SK-N-MC (cell line): ENCODE data around the gene ORAI1.
"Not testable (repeated sequence)": the region's sequence is repeated elsewhere in the genome, so short reads cannot be mapped to it uniquely, and the experiment has no call there.

Source experiments
- DNase-seq: peaks from one replicate; pipeline ENCODE4 v3.0.0-alpha.2; 2011; ENCODE audit warnings: low read depth, low spot score
- H3K27ac ChIP-seq: fragments of 200-600 bp; sonication (generic); 2 replicates; pipeline ENCODE4 v1.5.1; 2016; ENCODE audit warnings: mixed run types
- H3K36me3 ChIP-seq: fragments of 200-600 bp; sonication (generic); 2 replicates; pipeline ENCODE4 v1.6.1; 2017; ENCODE audit warnings: antibody characterized with exemption, low read length, mixed read lengths; ENCODE audit not compliant: insufficient read depth
- H3K4me3 ChIP-seq: fragments of 200-600 bp; sonication (generic); 2 replicates; pipeline ENCODE4 v1.5.1; 2016
- H3K9ac ChIP-seq: fragments of 200-600 bp; sonication (generic); 2 replicates; pipeline ENCODE4 v1.8.0; 2017; ENCODE audit warnings: mixed run types, mixed read lengths; ENCODE audit not compliant: insufficient read length
- H3K9me3 ChIP-seq: fragments of 200-600 bp; sonication (generic); 2 replicates; pipeline ENCODE4 v1.6.1; 2017; ENCODE audit warnings: low read depth, mild to moderate bottlenecking, antibody characterized with exemption, low read length, moderate library complexity, mixed read lengths
- EZH2 ChIP-seq: fragments of 200-600 bp; sonication (generic); IDR thresholded peaks from one replicate; pipeline ENCODE4 v1.6.1; 2017; ENCODE audit warnings: antibody characterized with exemption
- FOXP2 ChIP-seq: optimal IDR thresholded peaks from 2 replicates; pipeline ENCODE3; 2011; ENCODE audit warnings: mild to moderate bottlenecking, moderate library complexity; ENCODE audit not compliant: insufficient read depth; ENCODE audit errors: extremely low read length, control extremely low read depth
- POLR2AphosphoS5 ChIP-seq: IDR thresholded peaks from 2 replicates; pipeline ENCODE4 v1.6.1; 2012; ENCODE audit warnings: mild to moderate bottlenecking, low read depth, low read length, borderline replicate concordance

ORAI1 gene

GRCh38 chr12:121653999-121654398 is 27.7 kb downstream of the ORAI1 start:
- H3K27ac ChIP-seq: no peak overlapping the region
- no peak overlapping the region for H3K9ac ChIP-seq
- TF ChIP-seq POLR2AphosphoS5 (no peak), FOXP2 (no peak), EZH2 (no peak)
- no peaks in the 10 kb centered on the region for H3K36me3 ChIP-seq
- H3K4me3 ChIP-seq: no peak overlapping the region
- no peaks in the 10 kb centered on the region for H3K9me3 ChIP-seq
- no peak for DNase-seq

- no peak overlapping the region for H3K9ac ChIP-seq
Measured at GRCh38 chr12:121656122-121656521, 29.8 kb downstream of the ORAI1 start.

DNA sequence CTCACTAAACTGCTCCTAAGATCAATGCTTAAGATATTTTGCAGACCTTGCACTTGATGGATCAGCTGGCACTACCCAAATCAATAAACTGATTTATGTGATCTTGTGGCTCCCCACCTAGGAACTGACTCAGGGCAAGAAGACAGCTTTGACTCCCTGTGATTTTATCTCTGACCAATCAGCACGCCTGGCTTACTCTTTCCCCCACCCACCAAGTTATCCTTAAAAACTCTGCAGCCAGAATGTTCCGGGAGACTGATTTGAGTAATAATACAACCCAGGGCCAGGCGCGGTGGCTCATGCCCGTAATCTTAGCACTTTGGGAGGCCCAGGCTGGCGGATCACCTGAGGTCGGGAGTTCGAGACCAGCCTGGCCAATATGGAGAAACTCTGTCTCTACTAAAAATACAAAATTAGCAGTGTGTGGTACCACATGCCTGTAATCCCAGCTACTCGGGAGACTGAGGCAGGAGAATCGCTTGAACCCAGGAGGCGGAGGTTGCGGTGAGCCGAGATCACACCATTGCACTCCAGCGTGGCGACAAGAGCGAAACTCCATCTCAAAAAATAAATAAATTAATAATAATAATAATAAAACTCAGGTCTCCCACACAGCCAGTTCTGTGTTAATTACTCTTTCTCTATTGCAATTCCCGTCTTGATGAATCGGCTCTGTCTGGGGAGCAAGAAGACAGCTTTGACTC is 31.1 kb downstream of the ORAI1 start:
- TF ChIP-seq EZH2: no peak
- no peak for TF ChIP-seq POLR2AphosphoS5
- no peak for TF ChIP-seq FOXP2
- Histone ChIP-seq H3K4me3 (no peak overlapping the region), H3K36me3 (no peaks in the 10 kb centered on the region), H3K27ac (no peak overlapping the region), H3K9me3 (no peaks in the 10 kb centered on the region), H3K9ac (no peak overlapping the region)
- no peak for DNase-seq

More at GRCh38 chr12:121656122-121656521, 29.8 kb downstream of the ORAI1 start:
- Histone ChIP-seq H3K36me3 (no peaks in the 10 kb centered on the region), H3K4me3 (no peak overlapping the region), H3K27ac (no peak overlapping the region), H3K9me3 (no peaks in the 10 kb centered on the region)
- TF ChIP-seq EZH2: no peak
- no peak for DNase-seq

- DNase-seq, H3K36me3 ChIP-seq, H3K4me3 ChIP-seq, H3K9ac ChIP-seq, H3K27ac ChIP-seq, H3K9me3 ChIP-seq: not testable (repeated sequence)
Measured at GRCh38 chr12:121661353-121662105, 35.2 kb downstream of the ORAI1 start.

DNA sequence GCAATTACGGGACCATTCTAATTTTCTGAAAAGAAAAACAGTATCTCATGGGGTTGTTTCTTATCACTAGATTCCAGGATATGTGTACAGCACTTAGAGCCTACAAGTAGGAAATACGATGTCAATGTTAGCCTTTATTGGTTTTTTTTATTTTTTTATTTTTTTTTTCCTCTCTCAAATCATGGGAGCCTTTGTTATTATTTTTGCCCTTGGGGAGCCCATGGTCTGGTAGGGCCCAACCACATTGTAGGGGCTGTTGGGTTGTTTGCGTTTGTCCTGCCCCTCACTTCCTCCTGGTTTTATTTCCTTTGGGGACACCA is 37.2 kb downstream of the ORAI1 start:
- H3K9me3 ChIP-seq: no peaks in the 10 kb centered on the region
- DNase-seq: no peak
- H3K36me3 ChIP-seq: no peaks in the 10 kb centered on the region
- H3K4me3 ChIP-seq: 0 out of 2 replicates have a peak overlapping the region, but pooled peaks have one; percentile 73
- peak overlapping the region; percentile 4; the same call in 1 of the 2 replicates for H3K27ac ChIP-seq
- no peak for TF ChIP-seq FOXP2
- TF ChIP-seq EZH2: no peak
- TF ChIP-seq POLR2AphosphoS5: no peak
- H3K9ac ChIP-seq: no peak overlapping the region

DNA sequence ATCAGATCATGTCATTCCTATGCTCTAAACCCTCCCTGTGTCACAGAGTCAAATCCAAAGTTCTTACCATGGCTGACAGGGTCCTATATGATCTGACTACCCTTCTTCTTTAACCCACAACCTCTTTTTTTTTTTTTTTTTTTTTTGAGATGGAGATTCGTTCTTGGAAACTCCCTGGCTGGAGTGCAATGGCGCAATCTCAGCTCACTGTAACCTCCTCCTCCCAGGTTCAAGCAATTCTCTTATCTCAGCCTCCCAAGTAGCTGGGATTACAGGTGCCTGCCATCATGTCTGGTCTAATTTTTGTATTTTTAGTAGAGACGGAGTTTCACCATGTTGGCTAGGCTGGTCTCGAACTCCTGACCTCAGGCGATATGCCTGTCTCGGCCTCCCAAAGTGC is 40.5 kb downstream of the ORAI1 start:
- H3K9ac ChIP-seq, H3K9me3 ChIP-seq, H3K36me3 ChIP-seq, H3K4me3 ChIP-seq, H3K27ac ChIP-seq, DNase-seq: not testable (repeated sequence)

DNA sequence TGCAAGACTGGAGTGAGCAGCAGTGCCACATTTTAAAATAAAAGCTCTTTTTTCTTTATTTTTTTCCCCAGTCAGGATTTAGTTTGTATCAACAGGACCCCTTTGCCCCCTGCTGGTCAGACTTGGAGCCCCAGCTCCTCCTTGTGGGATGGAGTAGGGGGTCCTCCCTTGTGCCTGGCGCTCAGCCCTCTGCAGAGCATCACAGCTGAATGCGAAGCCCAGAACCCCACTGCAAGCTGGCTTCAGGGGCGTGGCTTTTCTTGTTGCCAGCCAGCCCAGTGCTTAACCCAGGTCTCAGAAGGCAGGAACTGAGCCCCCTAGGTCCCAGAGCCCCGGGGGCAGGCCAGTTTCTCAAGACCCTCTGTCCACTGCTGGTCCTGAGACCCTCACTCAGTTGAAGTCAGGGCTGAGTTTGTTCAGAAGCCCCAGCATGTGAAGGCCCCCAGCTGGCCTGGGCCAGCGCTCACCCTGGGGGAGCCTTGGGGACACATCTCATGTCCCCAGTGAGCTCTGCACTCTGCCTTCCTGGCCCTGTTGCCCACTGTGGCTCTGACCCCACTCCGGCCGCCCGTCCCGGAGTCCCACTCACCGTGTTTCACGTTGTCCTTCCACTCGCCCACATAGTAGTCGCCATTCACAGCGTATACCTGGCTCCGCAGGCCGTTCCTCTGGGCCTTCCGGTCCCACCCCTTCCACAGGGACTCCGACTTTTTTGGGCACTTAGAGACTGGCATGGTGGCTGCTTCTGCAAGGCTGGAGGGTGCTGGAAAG is 42.6 kb downstream of the ORAI1 start:
- Histone ChIP-seq H3K4me3 (no peak overlapping the region), H3K36me3 (no peaks in the 10 kb centered on the region), H3K9me3 (no peaks in the 10 kb centered on the region), H3K27ac (no peak overlapping the region), H3K9ac (no peak overlapping the region)
- no peak for DNase-seq
- no peak for TF ChIP-seq EZH2
- TF ChIP-seq POLR2AphosphoS5: no peak
- no peak for TF ChIP-seq FOXP2

GRCh38 chr12:121669521-121669900 is 43.2 kb downstream of the ORAI1 start, which contains the start of gene MORN3:
TSS of gene MORN3 (minus strand) at chr12:121669654. CDS start at chr12:121669483, 171 bp downstream.
- no peak within 1 kb of the TSS for H3K9ac ChIP-seq
- H3K27ac ChIP-seq: no peak within 1 kb of the TSS
- no peaks in the 10 kb centered on the region for H3K36me3 ChIP-seq
- no peak for DNase-seq
- TF ChIP-seq FOXP2 (no peak), POLR2AphosphoS5 (no peak), EZH2 (no peak)
- no peaks in the 10 kb centered on the region for H3K9me3 ChIP-seq
- H3K4me3 ChIP-seq: no peak within 1 kb of the TSS
